Effector CD4-positive, alpha-beta T cell (primary cell): ENCODE data around the gene DEFB113. TPM values are rescaled to one million over a fixed set of nuclear protein-coding genes. Genes with fewer than 3 reads are reported as not detected.
"Not testable (repeated sequence)": the region's sequence is repeated elsewhere in the genome, so short reads cannot be mapped to it uniquely, and the experiment has no call there.

Experiments
- DNase-seq: peaks from one replicate; pipeline ENCODE4 v3.0.0-alpha.2; 2020
- total RNA-seq: gene quantifications from one replicate; lab custom pipeline; 2026; lab: John Stamatoyannopoulos, UW

The DEFB113 gene
- not detected for total RNA-seq

GRCh38 chr6:49969605-49970004, at the start of gene DEFB113:
DEFB113 (minus strand) TSS chr6:49969625; CDS start chr6:49969625, 0 bp downstream.
- no peak for DNase-seq

GRCh38 chr6:50007819-50008218, 38.4 kb upstream of the DEFB113 start:
- no peak for DNase-seq

GRCh38 chr6:50003139-50003538, 33.7 kb upstream of the DEFB113 start:
- no peak for DNase-seq

GRCh38 chr6:49995278-49995677, 25.9 kb upstream of the DEFB113 start:
- no peak for DNase-seq

GRCh38 chr6:49988900-49989299, 19.5 kb upstream of the DEFB113 start:
- no peak for DNase-seq

DNA sequence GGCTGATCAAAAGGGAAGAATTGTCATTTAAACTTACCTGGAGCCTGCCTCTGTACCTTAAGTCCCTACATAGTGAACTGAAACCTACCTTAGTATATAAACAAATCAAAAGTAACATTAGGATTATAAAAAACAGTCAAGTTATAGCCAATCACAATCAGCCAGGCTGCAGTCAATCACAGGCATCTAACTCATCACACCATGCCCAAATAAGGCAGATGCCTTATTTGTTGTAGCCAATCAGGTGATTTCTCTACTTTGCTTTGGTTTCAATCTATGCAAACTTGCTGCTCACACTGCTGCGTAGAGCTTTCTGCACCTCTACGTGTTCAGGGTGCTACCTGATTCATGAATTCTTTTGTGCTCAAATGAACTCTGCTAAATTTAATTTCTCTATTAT, 18.3 kb upstream of the DEFB113 start:
- DNase-seq, result no peak

GRCh38 chr6:49986551-49986950, 17.1 kb upstream of the DEFB113 start:
- no peak for DNase-seq

- DNase-seq, result no peak
These were observed 12.6 kb upstream of the DEFB113 start for GRCh38 chr6:49982046-49982445.

GRCh38 chr6:49980898-49981297, 11.5 kb upstream of the DEFB113 start:
- DNase-seq, result no peak

DNA sequence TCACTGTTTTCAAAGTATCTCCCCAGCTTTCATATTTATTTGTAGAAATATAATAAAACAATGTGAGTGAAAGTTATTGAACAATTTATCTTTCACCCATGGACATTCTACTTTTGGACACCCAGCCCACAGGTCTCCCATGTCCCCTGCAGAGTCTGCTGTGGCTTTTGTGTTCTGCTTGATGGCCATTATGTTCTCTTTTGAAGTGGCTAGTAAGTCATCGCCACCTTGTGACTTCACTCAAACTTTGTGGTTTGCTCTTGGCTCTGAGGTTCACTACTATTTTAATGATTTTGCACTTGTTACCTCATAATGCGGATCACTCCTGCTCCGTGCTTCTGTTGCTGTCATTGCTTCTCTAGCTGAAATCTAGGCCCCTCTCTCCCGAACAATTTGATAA, 10.2 kb upstream of the DEFB113 start:
- no peak for DNase-seq

DNA sequence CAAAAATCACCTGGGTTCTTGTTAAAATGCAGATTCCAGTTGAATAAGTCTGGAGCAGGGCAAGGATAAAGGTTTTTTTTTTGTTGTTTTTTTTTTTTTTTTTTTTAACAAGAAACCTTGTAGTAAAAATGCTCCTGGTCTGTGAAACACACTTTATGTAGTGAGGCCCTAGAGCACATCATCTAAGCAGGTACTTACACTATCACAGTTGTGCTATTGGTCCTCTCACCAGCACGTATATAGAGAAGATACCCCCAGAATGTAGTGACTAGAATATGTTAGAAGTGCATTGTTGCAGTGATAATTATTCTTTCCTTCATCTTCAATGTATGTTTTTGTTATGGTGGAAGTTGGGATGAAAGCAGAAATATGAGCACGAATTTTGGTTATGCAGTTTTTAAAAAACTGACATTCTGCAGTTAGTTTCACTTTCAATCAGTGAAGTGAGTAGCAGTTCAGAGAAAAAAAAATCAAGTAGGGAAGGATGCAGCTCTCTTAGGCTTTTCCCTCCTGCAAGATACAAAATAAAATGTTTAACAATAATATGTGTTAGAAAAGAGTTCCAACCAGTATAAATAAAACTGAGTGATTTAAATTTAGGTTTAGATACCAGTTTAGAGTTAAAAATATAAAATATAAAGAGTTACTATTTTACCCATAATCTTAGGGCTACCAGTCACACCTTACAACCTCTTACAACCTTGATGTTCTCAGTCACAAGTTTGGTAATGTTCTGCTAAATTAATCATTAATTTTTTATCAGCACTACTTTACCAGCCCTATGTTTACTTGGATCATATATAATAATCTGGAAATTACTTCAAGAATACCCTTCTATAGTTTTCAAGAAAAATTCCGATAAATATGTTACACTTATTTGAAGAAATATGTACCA, 9.2 kb upstream of the DEFB113 start:
- DNase-seq, result no peak

DNA sequence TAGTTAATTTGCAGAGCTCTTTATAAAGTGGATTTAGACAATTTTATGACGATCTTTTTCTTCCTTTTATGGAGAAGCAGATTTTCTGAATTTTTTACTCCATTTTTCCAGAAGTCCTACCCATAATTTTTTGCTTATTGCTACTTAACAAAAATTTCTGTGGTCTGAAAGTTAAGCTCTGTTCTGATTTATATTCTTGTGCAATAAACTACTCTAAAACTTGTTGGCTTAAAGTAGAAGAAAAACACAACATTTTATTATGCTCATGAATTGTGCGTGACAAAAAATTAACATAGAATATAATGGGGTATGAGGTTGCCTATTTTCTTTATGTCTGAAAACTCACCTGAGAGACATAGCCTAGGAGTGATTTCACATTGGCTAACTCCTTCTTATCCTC, 2.6 kb downstream of the DEFB113 start:
- DNase-seq, result no peak

DNA sequence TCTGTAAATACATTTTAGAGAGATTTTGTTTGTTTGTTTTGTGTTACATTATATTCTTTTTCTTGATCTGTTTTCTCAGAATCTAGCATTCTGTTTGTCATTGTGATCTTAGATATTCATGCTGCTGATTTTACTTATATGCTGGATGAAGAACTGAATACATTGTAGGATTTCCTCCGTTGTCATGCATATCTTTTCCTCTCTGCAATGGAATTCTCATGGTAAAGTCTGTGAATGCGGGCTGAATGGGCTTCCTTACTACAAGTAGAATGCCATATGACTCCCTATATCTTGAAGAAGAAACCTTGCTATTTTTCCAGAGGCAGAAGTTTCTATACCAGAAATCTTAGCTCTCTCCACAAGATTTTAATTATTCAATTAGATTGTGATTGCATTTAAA, 3.1 kb downstream of the DEFB113 start:
- no peak for DNase-seq

DNA sequence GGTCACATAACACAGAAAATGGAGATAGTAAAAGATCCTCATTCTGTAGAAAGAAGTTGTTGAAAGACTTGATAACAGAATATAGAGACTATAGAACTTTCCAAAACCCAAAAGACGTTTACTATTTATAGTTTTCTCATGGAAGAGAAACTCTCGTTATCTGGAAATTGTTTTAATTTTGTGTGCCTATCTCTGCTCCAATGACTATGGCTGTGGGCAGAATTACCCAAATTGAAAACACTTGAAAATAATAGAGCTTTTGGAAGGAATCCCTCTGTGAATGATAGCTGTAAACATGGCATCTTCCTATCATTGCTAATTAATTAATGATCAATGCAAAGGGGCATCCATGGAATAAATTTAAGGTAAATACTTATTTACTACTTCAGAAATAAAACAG, 5.4 kb downstream of the DEFB113 start, which contains the start of gene DEFB114:
TSS of gene DEFB114 (minus strand) at position 101 of the 400 bp plus-strand sequence. CDS start at position 42, 59 bp downstream.
- DNase-seq, result no peak

DNA sequence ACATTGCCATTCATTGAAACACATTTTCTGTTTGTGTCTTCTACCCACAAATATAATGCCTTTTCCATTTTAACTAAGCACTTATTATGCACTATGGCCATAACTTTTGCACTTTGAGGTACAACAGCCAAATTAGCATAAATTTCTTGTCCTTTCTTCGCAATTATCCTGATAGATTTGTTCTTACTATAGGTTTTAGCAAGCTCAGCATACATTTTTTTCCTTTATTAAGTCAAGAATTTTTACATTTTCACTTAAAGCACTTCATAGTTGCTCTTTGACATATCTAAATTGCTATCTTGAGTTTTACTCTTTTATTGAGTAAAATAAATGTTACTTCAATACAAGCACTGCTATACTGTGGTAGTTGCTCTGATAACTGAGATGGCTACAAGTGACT, 11.2 kb downstream of the DEFB113 start:
- DNase-seq, result no peak

GRCh38 chr6:49955847-49956246, 13.6 kb downstream of the DEFB113 start:
- DNase-seq, result no peak

- DNase-seq, result no peak
These were observed 17.5 kb downstream of the DEFB113 start for GRCh38 chr6:49951926-49952325.

DNA sequence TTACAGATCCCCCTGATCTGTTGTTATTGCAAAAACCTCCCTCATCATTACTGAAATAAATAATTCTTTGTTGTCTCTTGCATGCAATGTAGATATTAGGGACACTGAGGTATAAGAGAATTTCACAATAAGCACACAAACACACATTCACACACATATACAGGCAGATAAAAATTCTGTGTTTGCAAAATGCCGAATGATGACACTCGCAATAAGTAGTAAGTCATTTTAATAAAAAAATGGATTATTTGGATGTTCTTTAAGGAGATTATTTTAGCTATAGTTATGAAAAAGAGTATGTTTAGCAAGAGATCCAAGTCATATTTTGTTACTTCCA, 19.0 kb downstream of the DEFB113 start:
- no peak for DNase-seq

DNA sequence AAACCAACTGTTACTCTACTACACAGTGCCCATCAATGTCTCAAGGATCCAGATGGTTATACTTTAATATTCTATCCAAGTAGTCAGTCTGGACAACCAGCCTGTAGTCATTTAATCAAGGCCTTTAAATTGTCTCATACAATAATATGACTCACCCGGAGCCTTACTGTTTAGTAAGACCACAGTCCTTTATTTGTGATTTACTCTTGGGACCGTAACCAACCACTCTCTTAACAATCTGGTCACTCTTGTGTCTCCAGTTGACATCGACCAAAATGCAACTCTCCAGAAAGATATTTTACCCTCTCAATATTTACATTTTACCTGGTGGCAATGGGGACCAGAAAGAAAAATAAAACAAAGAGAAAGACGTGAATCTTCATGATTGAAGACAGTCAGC, 20.4 kb downstream of the DEFB113 start:
- DNase-seq, result no peak

DNA sequence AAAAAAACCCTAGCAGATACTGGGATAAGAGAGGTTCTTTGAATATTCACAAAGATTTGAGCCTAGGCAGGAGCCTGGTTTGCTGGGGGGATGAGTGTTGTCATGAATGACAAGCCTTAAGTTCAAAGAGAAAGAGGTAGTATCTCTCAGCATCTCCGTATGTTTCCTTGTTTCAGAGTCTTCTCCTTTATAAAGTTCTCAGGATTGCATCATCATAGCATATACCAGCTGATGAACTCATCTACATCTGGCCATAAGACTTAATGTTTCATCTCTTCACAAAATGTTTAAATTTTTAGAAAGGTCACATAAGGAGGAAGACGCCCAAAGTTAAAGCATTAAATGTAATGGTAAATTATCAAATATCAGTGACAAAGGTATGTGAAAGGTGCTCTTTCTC, 22.6 kb downstream of the DEFB113 start:
- DNase-seq, result no peak

DNA sequence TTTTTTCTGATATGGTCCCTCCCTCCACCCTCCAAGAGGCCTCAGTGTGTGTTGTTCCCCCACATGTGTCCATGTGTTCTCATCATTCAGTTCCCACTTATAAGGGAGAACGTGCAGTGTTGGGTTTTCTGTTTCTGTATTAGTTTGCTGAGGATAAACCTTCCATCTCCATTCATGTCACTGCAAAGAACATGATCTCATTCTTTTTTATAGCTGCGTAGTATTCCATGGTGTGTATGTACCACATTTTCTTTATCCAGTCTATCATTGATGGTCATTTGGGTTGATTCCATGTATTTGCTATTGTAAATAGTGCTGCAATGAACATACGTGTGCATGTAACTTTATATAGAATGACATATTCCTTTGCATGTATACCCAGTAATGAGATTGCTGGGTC, 25.4 kb downstream of the DEFB113 start:
- DNase-seq, result not testable (repeated sequence)

- DNase-seq, result no peak
These were observed 29.4 kb downstream of the DEFB113 start for GRCh38 chr6:49939993-49940498.

GRCh38 chr6:49937811-49938210, 31.6 kb downstream of the DEFB113 start:
- no peak for DNase-seq

GRCh38 chr6:49937017-49937416, 32.4 kb downstream of the DEFB113 start:
- DNase-seq, result no peak

- DNase-seq, result no peak
These were observed 34.0 kb downstream of the DEFB113 start for GRCh38 chr6:49935387-49935786.
